HG02642 (cell line): ENCODE measurements around the gene SAMD5.

Experiments
- ATAC-seq: cut with Tn5 transposase; IDR thresholded peaks from one replicate; pipeline ENCODE4 v1.9.1; 2021; ENCODE audit warnings: mild to moderate bottlenecking; ENCODE audit not compliant: unreplicated experiment, poor library complexity

Gene SAMD5

GRCh38 chr6:147615659-147616456, 107.4 kb downstream of the SAMD5 start:
- no peak for ATAC-seq

GRCh38 chr6:147617366-147617765, 108.9 kb downstream of the SAMD5 start:
- ATAC-seq, result no peak

DNA sequence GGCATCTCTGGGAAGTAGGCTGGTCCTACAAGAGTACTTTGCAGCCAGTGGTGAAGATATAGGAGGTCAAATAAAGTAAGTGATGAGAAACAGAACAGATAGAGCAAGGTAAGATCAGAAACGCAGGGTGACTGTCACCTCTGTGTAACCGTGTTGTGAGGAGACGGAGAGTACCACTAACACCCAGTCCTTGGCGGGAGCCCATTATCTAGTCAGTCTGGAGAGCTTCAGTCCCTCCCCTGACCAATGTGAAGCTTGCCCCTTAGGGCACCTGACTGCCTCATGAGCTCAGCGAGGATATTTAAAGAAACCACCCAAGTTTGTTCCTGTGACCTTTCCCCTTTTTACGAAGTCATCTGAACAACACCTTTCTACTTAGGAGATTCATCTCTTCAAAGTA, 110.0 kb downstream of the SAMD5 start:
- no peak for ATAC-seq

DNA sequence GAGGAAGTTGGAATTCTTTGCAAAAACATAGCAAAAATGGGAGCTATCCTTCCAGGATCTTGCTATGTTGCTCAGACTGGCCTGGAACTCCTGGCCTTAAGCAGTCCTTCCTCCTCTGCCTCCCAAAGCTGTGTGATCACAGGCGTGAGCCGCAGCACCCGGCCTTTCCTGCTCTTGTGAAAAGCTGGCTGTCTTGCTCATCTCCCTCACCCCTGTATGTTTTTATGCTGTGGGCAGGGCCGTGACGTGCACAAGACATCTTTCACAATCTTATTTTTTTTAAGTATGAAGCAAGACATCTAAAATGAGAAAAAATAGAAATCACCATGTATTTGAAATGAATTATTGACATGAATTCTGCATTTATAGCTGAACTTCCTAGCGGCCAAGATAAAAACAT, 110.4 kb downstream of the SAMD5 start:
- ATAC-seq, result no peak
